GM21515 (cell line): ENCODE data around the gene CMKLR1.

Experiments used
- ATAC-seq: cut with Tn5 transposase; IDR thresholded peaks from one replicate; pipeline ENCODE4 v1.9.1; 2021; ENCODE audit not compliant: unreplicated experiment

The CMKLR1 gene

DNA sequence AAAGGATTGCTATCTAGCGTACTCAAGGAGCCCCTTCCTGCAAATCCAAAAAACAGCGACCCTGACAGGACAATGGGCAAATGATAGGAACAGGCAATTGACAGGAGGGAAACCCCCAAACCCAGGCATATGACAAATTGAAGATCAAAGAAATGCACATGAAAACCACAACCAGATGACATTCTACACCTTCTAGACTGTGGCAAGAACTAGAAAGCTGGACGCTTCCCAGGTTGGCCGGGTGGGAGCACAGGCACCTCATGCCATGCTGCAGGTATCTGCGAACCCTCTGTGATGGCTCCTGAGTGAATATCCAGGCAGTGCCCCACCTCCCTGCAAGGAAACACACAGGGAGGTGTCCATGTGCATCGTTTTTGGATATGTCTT lies 37.1 kb downstream of the CMKLR1 start:
- ATAC-seq, result no peak

- no peak for ATAC-seq
These were observed 37.8 kb downstream of the CMKLR1 start for GRCh38 chr12:108301346-108301745.

DNA sequence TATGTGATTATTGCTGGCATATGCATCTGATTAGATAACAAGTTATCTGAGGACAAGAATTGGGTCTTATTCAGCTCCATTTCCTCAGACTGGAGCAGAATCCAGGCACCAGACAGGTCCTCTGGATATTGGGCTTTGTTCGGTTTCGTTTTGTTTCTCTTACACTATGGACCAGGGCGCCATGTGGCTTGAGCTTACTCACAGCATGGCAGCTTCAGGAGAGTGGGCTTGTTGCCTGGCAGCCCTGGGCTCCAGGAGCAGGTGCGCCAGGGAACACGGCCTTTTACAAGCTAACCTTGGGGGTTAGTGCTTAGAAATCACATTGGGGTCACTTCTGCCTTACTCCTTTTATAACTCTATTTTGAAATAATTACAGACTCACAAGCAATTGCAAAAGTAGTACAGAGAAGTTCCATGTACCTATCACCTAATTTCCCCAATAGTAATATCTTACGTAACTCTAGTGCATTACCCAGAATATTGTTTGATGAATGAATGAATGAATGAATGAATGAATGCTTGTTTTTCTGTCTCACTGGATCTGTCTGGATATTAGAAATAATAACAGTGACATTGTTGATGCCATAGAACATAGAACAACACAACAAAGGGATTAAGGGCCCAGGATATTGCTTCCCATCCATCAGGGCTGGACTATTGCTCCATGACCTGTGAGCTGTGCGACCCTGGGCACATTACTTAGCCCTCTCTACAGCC lies 39.0 kb downstream of the CMKLR1 start:
- ATAC-seq, result no peak

- ATAC-seq, result no peak
These were observed 39.6 kb downstream of the CMKLR1 start for GRCh38 chr12:108299516-108299915.

- ATAC-seq, result no peak
These were observed 40.3 kb downstream of the CMKLR1 start for GRCh38 chr12:108298761-108299275.

DNA sequence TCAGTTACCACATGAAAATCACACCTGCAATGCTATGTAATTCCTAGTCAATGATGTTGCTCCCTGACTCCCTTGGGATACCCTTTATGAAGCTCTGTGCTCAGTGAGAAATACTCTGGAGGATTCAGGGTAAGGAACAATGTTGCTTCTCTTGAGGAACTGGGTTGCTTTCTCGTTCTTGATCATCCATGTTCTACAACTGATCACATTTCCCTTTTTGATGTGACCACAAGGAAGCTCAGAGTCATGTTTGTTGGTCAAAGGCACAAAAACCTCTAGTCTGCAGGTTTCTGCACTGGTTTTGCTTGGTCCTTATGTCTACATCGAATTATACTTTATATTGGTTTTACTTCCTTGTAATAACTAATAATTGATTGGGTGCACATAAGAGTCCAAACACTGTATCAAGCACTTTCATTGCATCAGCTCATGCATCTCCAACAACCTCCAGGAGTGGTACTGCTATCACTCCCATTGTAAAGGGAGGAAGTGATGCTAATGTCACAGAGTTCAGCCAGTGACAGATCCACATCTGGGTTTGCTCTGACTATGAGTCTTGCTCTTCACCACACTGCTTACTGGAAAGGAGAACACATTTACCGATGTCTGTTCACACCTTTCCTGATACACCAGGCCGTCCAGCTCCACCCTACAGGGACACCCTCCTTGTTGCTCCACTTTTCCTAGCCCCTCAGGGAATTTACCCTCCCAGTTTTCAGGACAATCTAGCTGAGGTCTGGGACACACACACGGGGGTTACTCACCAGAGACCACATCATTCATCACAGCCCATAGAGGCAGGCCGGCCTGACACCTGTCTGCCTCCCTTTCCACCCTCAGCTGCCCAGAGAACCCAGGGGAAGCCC lies 41.0 kb downstream of the CMKLR1 start:
- ATAC-seq, result peak; percentile 67

DNA sequence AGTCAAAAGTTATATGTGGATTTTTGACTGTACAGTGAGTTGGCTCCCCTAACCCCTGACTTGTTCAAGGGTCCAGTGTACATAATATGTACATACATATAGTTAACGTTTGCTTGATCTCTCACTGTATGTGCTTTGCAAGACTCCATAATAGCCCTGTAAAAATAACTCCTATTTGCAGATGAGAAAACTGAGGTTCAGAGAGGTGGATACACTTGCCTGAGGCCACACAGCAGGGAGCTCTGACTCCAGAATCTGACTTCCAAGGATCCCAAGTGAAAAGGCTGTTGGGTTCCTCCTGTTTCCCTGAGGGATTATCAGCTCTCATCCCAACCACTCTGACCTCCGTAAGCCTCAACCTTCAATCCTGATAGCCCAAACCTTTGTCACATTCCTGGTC lies 41.7 kb downstream of the CMKLR1 start:
- no peak for ATAC-seq

GRCh38 chr12:108296945-108297344 lies 42.2 kb downstream of the CMKLR1 start:
- no peak for ATAC-seq

- ATAC-seq, result no peak
These were observed 43.5 kb downstream of the CMKLR1 start for GRCh38 chr12:108295641-108296040.

DNA sequence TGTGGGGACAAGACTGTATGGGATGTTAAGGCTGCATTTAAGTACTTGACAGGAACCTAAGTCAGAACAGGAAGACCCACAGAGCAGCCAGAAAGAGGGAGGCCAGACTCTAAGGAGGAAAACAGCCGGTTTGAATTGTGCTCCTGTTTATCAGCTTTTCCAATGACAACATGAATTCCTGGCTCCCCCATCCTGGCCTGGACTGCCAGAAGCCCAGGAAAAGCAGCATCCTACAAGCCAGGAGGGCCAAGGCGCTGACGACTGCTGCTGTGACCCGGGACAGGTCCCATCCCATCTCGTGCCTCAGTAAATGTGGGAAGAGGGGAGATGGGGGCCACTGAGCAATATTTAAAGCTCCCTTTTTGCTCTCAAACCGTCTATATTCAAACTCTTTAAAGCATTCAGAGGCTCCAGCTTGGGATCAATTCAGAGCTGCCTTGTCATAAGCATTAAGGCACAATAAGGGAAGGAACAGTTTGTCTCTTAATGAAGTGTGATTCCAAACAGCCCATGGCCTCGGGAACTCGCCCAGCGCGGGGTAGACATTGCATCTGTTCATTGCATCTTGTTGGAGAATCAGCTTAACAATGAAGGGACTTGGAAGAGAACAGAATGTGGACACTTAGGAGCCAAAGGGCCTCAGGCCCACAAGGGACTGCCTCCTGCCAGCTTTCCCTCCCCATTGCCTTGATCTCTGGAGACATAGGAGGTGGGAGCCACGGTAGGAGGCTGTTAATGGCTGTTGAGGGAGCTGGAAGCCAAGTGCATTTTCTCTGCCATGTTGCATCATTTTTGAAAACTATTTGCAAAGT lies 49.6 kb downstream of the CMKLR1 start:
- no peak for ATAC-seq

- ATAC-seq, result no peak
These were observed 51.9 kb downstream of the CMKLR1 start for GRCh38 chr12:108287227-108287626.

- no peak for ATAC-seq
These were observed 54.1 kb downstream of the CMKLR1 start for GRCh38 chr12:108285016-108285415.

DNA sequence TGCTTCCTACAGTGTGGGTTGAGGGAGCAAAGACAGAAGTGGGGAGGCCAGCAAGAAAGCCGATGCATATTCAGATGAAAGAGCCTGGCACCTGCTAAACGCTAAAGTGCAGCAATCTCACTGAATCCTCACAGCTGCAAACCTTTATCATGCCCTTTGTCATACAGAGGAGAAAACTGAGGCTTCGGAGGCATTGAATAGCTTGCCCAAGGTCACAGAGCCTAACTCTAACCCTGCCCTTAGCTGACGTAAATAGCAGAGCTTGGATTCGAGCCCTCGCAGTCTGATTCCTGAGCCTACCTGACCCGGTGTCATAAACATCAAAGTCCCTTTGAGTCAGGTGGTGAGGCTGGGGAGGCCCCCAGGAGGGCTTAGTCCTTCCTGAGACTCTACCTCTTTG lies 54.9 kb downstream of the CMKLR1 start:
- no peak for ATAC-seq

DNA sequence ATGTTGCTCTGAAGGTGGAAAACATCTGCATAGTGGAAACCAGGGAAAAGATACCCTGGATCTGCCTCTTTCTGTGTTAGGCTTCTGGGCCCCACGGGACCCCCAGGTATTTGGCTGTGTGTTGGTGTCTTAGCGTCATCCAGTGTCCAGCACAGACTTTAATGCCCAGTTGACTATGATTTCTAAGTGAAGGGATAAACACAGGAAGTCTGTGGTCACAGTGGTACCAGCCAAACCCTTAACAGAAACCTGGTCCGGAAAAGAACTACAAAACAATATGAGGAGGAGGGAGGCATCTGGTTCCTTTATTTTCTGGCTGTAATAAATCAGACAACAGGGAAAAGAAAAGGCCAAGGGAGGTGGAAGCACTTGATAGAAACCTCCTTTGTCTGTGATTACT lies 56.4 kb downstream of the CMKLR1 start:
- no peak for ATAC-seq

DNA sequence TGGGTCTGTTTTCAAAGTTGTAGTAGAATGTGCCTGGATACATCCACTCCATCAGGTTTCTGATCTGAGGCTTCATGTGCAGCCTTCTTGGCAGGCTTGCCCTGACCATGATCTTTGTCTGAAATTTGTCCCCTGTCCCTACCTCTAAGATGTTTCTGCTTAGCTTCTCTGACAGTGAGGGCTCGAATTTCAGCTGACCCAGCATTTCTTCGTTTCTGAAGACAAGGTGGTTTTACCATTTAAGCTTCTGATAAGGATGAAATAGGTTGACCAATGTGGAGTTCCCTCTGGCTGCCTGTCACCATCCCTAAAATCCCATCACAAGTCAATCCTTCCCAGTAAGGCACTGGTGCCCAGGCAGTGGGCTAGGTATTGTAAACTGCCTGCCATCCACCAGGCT lies 57.0 kb downstream of the CMKLR1 start:
- no peak for ATAC-seq

GRCh38 chr12:108277613-108278012 lies 61.5 kb downstream of the CMKLR1 start:
- ATAC-seq, result no peak

DNA sequence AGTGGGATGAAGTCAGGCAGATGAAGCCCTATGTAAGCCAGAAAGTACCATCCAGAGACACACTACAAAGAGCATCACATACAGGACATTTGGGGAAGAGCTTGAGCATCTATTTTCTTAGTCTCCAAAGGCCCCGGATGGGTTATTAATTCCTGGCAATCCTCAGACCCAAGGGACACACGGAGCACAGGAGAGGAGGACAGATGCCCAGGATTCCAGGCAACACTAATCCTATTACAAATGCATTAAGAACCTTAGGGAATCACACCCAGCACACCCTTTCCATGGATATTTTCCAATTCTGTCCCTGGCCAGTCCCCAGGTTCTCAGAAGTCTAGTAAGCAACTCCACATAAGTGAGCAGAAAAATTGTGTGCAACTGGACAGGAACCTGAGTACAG lies 65.9 kb downstream of the CMKLR1 start:
- no peak for ATAC-seq

DNA sequence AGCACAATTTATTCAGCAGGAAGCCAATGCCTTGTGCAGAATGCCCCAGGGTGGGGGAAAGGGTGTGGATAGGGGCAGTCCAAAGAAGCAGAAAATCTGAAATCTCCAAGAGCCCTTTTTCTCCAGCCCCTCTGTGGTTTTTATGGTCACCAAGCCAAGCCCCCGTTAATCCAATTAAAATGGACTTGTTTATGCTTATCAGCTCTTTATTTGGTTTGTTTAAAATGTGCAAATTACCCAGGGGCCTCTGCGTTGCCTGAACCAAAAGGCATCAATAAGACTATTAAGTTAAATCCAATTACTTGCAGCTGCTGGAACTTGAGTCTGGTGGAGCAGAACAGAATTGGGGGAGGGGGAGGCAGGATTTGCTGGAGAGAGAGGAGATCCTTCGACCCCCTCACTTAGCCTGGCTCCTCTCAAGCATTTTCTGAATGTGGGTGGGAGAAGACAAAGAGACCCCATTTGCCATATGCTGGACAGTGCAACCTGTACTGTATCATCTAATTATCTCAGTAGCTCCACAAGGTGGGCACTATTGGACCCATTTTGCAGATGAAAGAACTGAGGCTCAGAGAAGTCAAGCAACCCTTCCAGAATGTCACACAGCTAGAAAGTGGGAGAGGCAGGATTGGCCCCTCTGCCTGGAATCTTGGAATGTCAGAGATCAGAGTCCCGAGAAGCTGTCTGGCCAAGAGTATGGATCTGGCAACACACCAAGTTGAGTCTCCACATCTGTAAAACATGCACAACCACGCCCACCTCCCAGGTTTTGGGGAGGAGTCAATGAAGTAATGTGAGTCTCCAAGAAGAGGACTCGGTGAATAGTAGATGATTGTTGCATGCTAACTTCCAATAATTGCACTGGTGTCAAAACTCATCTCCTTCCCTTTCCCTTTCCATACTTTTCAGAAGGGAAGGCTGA lies 66.9 kb downstream of the CMKLR1 start:
- ATAC-seq, result no peak

- ATAC-seq, result no peak
These were observed 68.3 kb downstream of the CMKLR1 start for GRCh38 chr12:108270849-108271143.

DNA sequence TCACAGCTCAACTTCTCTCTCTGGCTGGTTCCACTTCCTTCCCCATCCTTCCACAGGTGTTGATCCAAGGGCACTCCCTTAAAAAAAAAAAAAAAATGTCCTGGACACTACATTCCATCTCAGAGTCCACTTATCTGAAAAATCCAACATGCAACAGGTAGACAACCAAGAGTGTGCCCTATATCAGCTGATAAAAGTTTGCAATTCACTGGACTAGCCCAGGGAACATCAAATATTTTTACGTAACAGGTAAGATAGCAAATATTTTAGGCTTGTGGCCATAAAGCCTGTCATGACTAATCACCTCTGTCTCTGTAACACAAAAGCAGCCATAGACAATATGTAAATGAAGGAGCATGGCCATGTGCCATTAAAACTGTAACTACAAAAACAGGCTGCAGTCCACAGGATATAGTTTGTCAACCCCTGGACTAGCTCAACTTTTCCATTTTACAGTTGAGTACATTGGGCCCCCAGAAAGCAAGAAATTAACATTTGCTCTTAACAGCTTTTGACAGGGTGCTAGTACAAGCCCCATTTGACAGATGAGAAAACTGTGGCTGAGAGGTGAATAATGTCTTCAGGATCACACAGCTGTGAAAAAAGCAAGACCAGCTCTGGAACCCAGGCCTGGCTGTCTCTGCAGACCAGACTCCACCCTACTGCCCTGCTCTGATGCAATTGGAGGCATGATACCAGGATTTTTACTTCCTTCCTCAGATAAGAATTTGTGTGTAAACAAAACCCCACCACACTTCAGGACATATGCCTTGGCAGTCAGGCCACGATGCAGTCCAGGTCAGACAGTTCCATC lies 68.9 kb downstream of the CMKLR1 start:
- no peak for ATAC-seq
